ENCODE results near the gene ASTL. TPM values are rescaled to one million over a fixed set of nuclear protein-coding genes. Genes with fewer than 3 reads are reported as not detected.
"Not testable (repeated sequence)": the region's sequence is repeated elsewhere in the genome, so short reads cannot be mapped to it uniquely, and the experiment has no call there.

The ASTL gene
- total and polyA plus RNA-seq, 5 experiments from 2014 or later: 0.50 to 6.8 (median 3.0) TPM; not detected in 1

GRCh38 chr2:96143848-96144480 lies 5.7 kb upstream of the ASTL start:
- POLR2A ChIA-PET: interaction anchor here (0.6 to 18.2 kb wide), 6 partner anchors 16 to 394 kb away, joined by 3 to 373 read pairs (median 6); partner anchors contain the start of gene STARD7
- peaks cover 0 to 1% (median 0%) of the 10 kb centered on the region in 5 donors for H3K27me3 Mint-ChIP-seq
- peak overlapping the region; percentile 88 to 100 (median 98) for H3K27ac Mint-ChIP-seq
- peak overlapping the region; percentile 91 to 97 (median 95) for H3K4me3 Mint-ChIP-seq
- H3K4me1 Mint-ChIP-seq: peaks cover 27 to 72% (median 62%) of the 10 kb centered on the region in 4 donors
- no peak for ATAC-seq
- peak in 8 of 10 donors; percentile 33 to 73 (median 56) for DNase-seq
- peaks cover 0 to 2% (median 0%) of the 10 kb centered on the region in 9 donors for H3K9me3 Mint-ChIP-seq
- H3K36me3 Mint-ChIP-seq: peaks cover 0 to 26% (median 7%) of the 10 kb centered on the region in 3 donors

GRCh38 chr2:96143231-96143847 lies 5.0 kb upstream of the ASTL start:
- peaks cover 0 to 2% (median 0%) of the 10 kb centered on the region in 9 donors for H3K9me3 Mint-ChIP-seq
- peaks cover 0 to 1% (median 0%) of the 10 kb centered on the region in 5 donors for H3K27me3 Mint-ChIP-seq
- H3K4me1 Mint-ChIP-seq: peaks cover 24 to 70% (median 63%) of the 10 kb centered on the region in 4 donors
- POLR2A ChIA-PET: interaction anchor here (0.9 to 18.2 kb wide), 6 partner anchors 16 to 395 kb away, joined by 3 to 373 read pairs (median 6); partner anchors contain the start of gene STARD7
- H3K36me3 Mint-ChIP-seq: peaks cover 0 to 26% (median 7%) of the 10 kb centered on the region in 3 donors
- DNase-seq: peak in 4 of 10 donors; percentile 33 to 45 (median 36)
- H3K4me3 Mint-ChIP-seq: peak overlapping the region; percentile 91 to 97 (median 95)
- no peak for ATAC-seq
- H3K27ac Mint-ChIP-seq: peak overlapping the region; percentile 82 to 100 (median 98)

GRCh38 chr2:96142217-96143113 lies 4.2 kb upstream of the ASTL start:
- H3K36me3 Mint-ChIP-seq: peaks cover 0 to 26% (median 7%) of the 10 kb centered on the region in 3 donors
- DNase-seq (peak in 9 of 10 donors; percentile 54 to 70 (median 58)), ATAC-seq (no peak)
- POLR2A ChIA-PET: interaction anchor here (0.9 to 18.2 kb wide), 5 partner anchors 17 to 122 kb away, joined by 3 to 373 read pairs (median 5); partner anchors contain the start of gene STARD7
- H3K4me1 Mint-ChIP-seq: peaks cover 23 to 65% (median 58%) of the 10 kb centered on the region in 4 donors
- peak overlapping the region; percentile 91 to 97 (median 95) for H3K4me3 Mint-ChIP-seq
- peaks cover 0 to 2% (median 0%) of the 10 kb centered on the region in 9 donors for H3K9me3 Mint-ChIP-seq
- peak overlapping the region; percentile 77 to 100 (median 98) for H3K27ac Mint-ChIP-seq
- H3K27me3 Mint-ChIP-seq: peaks cover 0 to 1% (median 0%) of the 10 kb centered on the region in 5 donors

DNA sequence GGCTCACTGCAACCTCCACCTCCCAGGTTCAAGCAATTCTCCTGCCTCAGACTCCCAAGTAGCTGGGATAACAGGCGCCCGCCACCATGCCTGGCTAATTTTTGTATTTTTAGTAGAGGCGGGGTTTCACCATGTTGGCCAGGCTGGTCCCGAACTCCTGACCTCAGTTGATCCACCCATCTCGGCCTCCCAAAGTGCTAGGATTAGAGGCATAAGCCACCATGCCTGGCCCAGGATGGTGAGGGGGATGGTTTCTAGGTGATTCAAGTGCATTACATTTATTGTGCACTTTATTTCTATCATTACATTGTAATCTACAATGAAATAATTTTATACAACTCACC lies 3.3 kb upstream of the ASTL start:
- POLR2A ChIA-PET: interaction anchor here (1.4 to 18.2 kb wide), 3 partner anchors 10 to 33 kb away, joined by 5 to 373 read pairs (median 175); no protein-coding TSS in a partner anchor
- peak overlapping the region in 9 of 10 donors; percentile 77 to 98 (median 94) for H3K27ac Mint-ChIP-seq

DNA sequence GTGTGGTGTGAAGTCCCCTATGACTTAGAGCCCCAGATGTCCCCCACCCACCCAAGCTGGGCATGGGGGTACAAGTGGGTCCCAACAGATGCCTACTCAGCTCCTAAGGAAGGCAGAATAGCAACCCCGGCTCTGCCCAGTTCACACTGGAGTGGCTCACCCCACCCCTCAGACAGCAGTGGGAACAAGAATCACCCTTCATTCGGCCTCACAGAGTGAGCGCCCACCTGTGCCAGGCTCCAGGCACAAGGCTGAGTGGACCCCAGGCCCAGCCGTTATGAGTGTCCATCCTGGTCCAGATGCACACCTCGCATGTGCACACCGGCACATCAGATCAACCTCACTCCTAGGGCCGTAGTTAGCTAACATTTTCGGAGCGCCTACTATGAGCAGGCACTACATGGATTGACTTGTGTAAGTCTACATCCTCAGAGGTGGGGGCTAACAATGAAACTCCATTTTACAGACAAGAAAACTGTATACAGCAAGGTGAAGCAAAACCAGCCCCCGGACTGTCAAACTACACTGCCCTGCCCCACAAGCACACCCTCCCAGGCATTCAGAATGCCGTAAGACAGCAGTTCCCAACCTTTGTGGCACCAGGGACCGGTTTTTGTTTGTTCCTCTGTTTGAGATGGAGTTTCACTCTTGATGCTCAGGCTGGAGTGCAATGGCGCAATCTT lies 2.8 kb upstream of the ASTL start:
- peaks cover 19 to 52% (median 45%) of the 10 kb centered on the region in 4 donors for H3K4me1 Mint-ChIP-seq
- peaks cover 0 to 2% (median 0%) of the 10 kb centered on the region in 9 donors for H3K9me3 Mint-ChIP-seq

More for the DNA sequence above, 3.3 kb upstream of the ASTL start:
- DNase-seq: peak in 3 of 10 donors; percentile 0 to 26 (median 13)
- H3K27me3 Mint-ChIP-seq, H3K9me3 Mint-ChIP-seq, ATAC-seq: not testable (repeated sequence)
- Mint-ChIP-seq H3K36me3 (peaks cover 0 to 26% (median 7%) of the 10 kb centered on the region in 3 donors), H3K4me1 (peaks cover 22 to 57% (median 50%) of the 10 kb centered on the region in 4 donors), H3K4me3 (peak overlapping the region in 8 of 10 donors; percentile 28 to 97 (median 94))

DNA sequence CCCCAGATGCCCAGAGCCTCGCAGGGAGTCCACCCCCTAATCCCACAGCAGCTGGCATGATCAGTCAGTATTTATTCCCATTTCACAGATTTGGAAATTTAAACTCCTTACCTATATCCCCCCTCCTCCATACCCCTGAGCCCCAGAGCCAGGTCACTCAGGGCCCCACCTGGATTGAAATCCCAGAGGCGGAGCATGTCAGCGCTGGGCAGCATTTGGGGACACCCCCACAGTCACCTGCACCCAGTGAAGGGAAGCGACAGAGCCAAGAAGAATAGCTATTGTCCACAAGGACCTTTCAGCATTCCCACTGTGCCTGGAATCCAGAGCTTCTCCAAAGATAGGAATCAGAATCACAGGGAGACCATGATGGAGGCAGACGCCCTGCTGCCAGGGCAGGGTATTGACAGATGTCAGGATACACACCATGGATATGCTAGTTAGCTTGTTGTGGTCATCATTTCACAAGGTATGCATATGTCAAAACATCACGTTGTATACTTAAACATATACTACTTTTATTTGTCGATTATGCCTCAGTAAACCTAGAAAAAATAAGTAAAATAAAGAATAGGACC lies 968 bp upstream of the ASTL start:
- Mint-ChIP-seq H3K4me1 (peaks cover 17 to 42% (median 37%) of the 10 kb centered on the region in 4 donors), H3K4me3 (no peak overlapping the region), H3K36me3 (peaks cover 0 to 29% (median 6%) of the 10 kb centered on the region in 3 donors), H3K27ac (peak overlapping the region in 8 of 10 donors; percentile 53 to 87 (median 71)), H3K27me3 (no peaks in the 10 kb centered on the region), H3K9me3 (no peaks in the 10 kb centered on the region)
- DNase-seq (peak in 2 of 10 donors; percentile 1 to 31), ATAC-seq (no peak)
- POLR2A ChIA-PET: interaction anchor here (1.1 to 18.2 kb wide), 5 partner anchors 9 to 147 kb away, joined by 3 to 373 read pairs (median 7); partner anchors contain the start of gene STARD7

More for the DNA sequence above, 2.8 kb upstream of the ASTL start:
- POLR2A ChIA-PET: interaction anchor here (0.6 to 18.2 kb wide), 4 partner anchors 10 to 262 kb away, joined by 3 to 373 read pairs (median 90); no protein-coding TSS in a partner anchor
- Mint-ChIP-seq H3K27me3 (no peaks in the 10 kb centered on the region), H3K4me3 (peak overlapping the region in 2 of 10 donors; percentile 45 to 97), H3K27ac (peak overlapping the region in 8 of 10 donors; percentile 41 to 98 (median 72)), H3K36me3 (peaks cover 0 to 26% (median 7%) of the 10 kb centered on the region in 3 donors)
- DNase-seq: peak in 3 of 10 donors; percentile 1 to 50 (median 30)
- no peak for ATAC-seq

- Mint-ChIP-seq H3K4me3 (peak overlapping the region in 1 of 10 donors; percentile 64), H3K27ac (peak overlapping the region in 4 of 10 donors; percentile 49 to 94 (median 70)), H3K4me1 (peaks cover 9 to 26% (median 24%) of the 10 kb centered on the region in 4 donors), H3K36me3 (peaks cover 0 to 15% (median 0%) of the 10 kb centered on the region in 3 donors), H3K27me3 (no peaks in the 10 kb centered on the region), H3K9me3 (no peaks in the 10 kb centered on the region)
- ATAC-seq (no peak), DNase-seq (peak in 2 of 10 donors; percentile 3 to 15)
- POLR2A ChIA-PET: interaction anchor here (0.9 to 18.2 kb wide), 5 partner anchors 16 to 145 kb away, joined by 3 to 373 read pairs (median 3); no protein-coding TSS in a partner anchor
Measured at GRCh38 chr2:96137321-96138178, 752 bp downstream of the ASTL start.

- ATAC-seq (no peak), DNase-seq (peak in 2 of 10 donors; percentile 23 to 52)
- POLR2A ChIA-PET: interaction anchor here (0.9 to 18.2 kb wide), 3 partner anchors 24 to 123 kb away, joined by 3 to 373 read pairs (median 175); no protein-coding TSS in a partner anchor
- Mint-ChIP-seq H3K4me3 (no peak overlapping the region), H3K27me3 (no peaks in the 10 kb centered on the region), H3K9me3 (no peaks in the 10 kb centered on the region), H3K4me1 (peaks cover 4 to 20% (median 13%) of the 10 kb centered on the region in 4 donors), H3K36me3 (peaks cover 0 to 7% (median 0%) of the 10 kb centered on the region in 3 donors), H3K27ac (peak overlapping the region in 2 of 10 donors; percentile 11 to 44)
Measured at GRCh38 chr2:96136129-96136720, 2.1 kb downstream of the ASTL start.

GRCh38 chr2:96135621-96136020 lies 2.7 kb downstream of the ASTL start:
- Mint-ChIP-seq H3K4me3 (no peak overlapping the region), H3K27me3 (no peaks in the 10 kb centered on the region), H3K4me1 (peaks cover 4 to 23% (median 12%) of the 10 kb centered on the region in 4 donors), H3K9me3 (no peaks in the 10 kb centered on the region), H3K27ac (peak overlapping the region in 1 of 10 donors; percentile 25), H3K36me3 (peaks cover 0 to 5% (median 0%) of the 10 kb centered on the region in 3 donors)
- ATAC-seq (no peak), DNase-seq (peak in 1 of 10 donors; percentile 24)
- POLR2A ChIA-PET: interaction anchor here (0.6 kb wide), 1 partner anchor 613 kb away, joined by 6 read pairs; no protein-coding TSS in a partner anchor

Data from naive thymus-derived CD8-positive, alpha-beta T cell (primary cell).